Measurements from ENCODE around the gene NUDT7.

- TF ChIP-seq CTCF (conservative IDR thresholded peaks at IDR 0.05 in 1 of 2, IDR thresholded peaks at IDR 0.05 in 1 of 2; ENCODE audit: extremely low read depth in 1 of 2, insufficient read depth in 1 of 2, low read depth in 1 of 2, low read length in 2 of 2) (no peak), EZH2 (IDR thresholded peaks at IDR 0.05; ENCODE audit: borderline replicate concordance, low read length) (no peak)
These were observed 47.4 kb upstream of the NUDT7 start for GRCh38 chr16:77674888-77675287.

All from mammary epithelial cell (primary cell).